Upper lobe of right lung (tissue), 1 donor: ENCODE data around the gene SDHAF4. TPM values are rescaled to one million over a fixed set of nuclear protein-coding genes. Genes with fewer than 3 reads are reported as not detected.
"Not testable (repeated sequence)": the region's sequence is repeated elsewhere in the genome, so short reads cannot be mapped to it uniquely, and the experiment has no call there.

Experiments
- ATAC-seq: fragments of 200-7000 bp; cut with Tn5 transposase; one replicate; pipeline ENCODE4 v1.9.1; 2020; ENCODE audit warnings: mild to moderate bottlenecking, moderate library complexity
- DNase-seq: peaks from one replicate; pipeline ENCODE4 v3.0.0-alpha.2; 2020
- H3K27ac ChIP-seq: fragments of 200-600 bp; one replicate; pipeline ENCODE4 v1.8.0; 2022
- H3K27me3 ChIP-seq: fragments of 200-600 bp; one replicate; pipeline ENCODE4 v1.8.0; 2022; ENCODE audit warnings: mild to moderate bottlenecking
- H3K36me3 ChIP-seq: fragments of 200-600 bp; one replicate; pipeline ENCODE4 v1.8.0; 2022
- H3K4me1 ChIP-seq: fragments of 200-600 bp; one replicate; pipeline ENCODE4 v1.8.0; 2022
- H3K4me3 ChIP-seq: fragments of 200-600 bp; one replicate; pipeline ENCODE4 v1.8.0; 2022; ENCODE audit warnings: mild to moderate bottlenecking
- H3K9me3 ChIP-seq: fragments of 200-600 bp; one replicate; pipeline ENCODE4 v1.8.0; 2022
- intact Hi-C: fragments of 100-400 bp; cut with DNase I; formaldehyde crosslinking; loops from one replicate; pipeline ENCODE4 v1.11.0; 2022
- total RNA-seq: library from RNA; stranded (reverse); fragmentation: NEBNext Ultra II Directional; extraction: Animal tissue kit (Norgen Biotek cat#: 25700); gene quantifications from one replicate; pipeline ENCODE4 v1.2.1, GENCODE V29; 2021
- TF ChIP-seq, protein P1 (sequence below): fragments of 200-600 bp; IDR thresholded peaks from one replicate; pipeline ENCODE4 v1.8.0; 2022; ENCODE audit warnings: antibody characterized with exemption
- donor health status: DM: no; HTN: yes; CAD: no; lungs with severe emphysema.

Gene SDHAF4
- total RNA-seq, 1 donor from 2014 or later, result 9.2 TPM

DNA sequence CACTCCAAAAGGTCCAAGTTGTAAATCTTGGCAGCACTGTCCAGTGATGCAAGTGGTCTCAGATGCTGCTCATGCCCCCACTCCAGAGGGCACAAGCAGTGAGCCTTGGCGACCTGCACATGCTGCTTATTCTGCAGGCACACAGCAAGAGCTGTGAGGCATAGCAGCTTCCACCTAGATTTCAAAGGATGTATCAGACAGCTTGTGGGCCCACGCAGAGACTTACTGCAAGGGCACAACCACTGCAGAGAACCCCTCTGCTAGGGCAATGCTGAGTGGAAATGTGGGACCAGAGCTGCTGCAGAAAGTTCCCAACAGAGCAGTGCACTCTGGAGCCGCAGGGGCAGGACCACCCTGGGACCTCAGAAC is 26.4 kb downstream of the SDHAF4 start:
- Histone ChIP-seq H3K27me3 (no peaks in the 10 kb centered on the region), H3K36me3 (no peaks in the 10 kb centered on the region), H3K9me3 (no peaks in the 10 kb centered on the region), H3K4me3 (no peak overlapping the region), H3K4me1 (no peaks in the 10 kb centered on the region), H3K27ac (no peak overlapping the region)
- DNase-seq, result no peak
- TF ChIP-seq, protein P1, sequence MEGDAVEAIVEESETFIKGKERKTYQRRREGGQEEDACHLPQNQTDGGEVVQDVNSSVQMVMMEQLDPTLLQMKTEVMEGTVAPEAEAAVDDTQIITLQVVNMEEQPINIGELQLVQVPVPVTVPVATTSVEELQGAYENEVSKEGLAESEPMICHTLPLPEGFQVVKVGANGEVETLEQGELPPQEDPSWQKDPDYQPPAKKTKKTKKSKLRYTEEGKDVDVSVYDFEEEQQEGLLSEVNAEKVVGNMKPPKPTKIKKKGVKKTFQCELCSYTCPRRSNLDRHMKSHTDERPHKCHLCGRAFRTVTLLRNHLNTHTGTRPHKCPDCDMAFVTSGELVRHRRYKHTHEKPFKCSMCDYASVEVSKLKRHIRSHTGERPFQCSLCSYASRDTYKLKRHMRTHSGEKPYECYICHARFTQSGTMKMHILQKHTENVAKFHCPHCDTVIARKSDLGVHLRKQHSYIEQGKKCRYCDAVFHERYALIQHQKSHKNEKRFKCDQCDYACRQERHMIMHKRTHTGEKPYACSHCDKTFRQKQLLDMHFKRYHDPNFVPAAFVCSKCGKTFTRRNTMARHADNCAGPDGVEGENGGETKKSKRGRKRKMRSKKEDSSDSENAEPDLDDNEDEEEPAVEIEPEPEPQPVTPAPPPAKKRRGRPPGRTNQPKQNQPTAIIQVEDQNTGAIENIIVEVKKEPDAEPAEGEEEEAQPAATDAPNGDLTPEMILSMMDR, result no peak
- ATAC-seq, result no peak
- intact Hi-C loops, result no loop called here

DNA sequence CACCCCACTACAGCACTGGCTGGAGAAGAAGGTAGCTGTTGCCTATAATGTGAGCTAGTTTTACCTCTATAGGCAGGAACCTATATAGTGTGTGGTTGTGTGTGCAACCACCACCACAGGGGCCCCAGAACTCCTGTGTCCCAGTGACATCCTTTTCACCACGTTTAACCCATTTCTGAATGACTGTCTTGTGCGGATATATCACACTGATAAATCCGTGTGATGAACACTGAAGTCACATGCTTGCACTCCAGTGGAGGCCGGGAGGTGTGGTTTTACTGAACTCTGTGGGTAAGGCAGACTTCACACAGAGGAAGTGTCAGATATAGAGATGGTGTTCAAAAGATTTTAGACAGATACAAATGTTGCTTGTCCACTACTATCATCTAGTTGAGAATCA is 32.5 kb downstream of the SDHAF4 start:
- H3K27me3 ChIP-seq, result no peaks in the 10 kb centered on the region
- intact Hi-C loops, result no loop called here
- no peaks in the 10 kb centered on the region for H3K36me3 ChIP-seq
- no peak overlapping the region for H3K27ac ChIP-seq
- DNase-seq (no peak), ATAC-seq (no peak)
- no peak overlapping the region for H3K4me3 ChIP-seq
- TF ChIP-seq, protein P1, result no peak
- H3K4me1 ChIP-seq, result no peaks in the 10 kb centered on the region
- H3K9me3 ChIP-seq, result no peaks in the 10 kb centered on the region

DNA sequence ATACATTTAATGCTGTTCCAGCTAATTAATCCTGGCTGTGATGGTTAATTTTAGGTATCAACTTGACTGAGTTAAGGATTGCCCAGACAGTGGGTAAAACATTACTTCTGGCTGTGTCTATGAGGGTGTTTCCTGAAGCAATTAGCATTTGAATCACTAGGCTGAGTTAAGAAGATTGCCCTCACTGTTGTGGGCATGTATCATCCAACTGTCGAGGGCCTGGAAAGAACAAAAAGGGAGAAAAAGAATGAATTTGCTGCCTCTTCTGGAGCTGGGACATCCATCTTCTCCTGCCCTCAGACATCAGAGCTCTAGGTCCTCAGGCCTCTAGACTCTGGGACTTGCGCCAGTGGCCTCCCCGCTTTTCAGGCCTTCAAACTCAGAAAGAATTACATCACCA is 34.3 kb downstream of the SDHAF4 start:
- H3K4me3 ChIP-seq, result no peak overlapping the region
- intact Hi-C loops, result no loop called here

DNA sequence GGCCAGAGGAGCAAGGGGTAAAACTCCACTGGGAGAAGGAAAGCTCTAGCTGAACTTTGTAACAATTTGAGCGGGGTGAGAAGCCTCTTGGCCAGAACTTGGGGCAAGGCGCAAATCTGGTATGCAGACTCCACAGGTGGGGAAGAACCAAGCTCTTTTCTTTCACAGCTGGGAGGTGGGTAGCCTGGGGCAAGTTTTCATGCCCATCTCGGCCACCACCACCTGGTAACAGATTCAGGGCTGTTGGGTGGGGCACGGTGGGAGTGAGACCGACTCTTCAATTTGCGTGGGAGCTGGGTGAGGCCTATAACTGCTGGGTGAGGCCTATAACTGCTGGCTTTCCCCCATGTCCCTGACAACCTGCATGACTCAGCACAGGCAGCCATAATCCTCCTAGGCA is 37.5 kb downstream of the SDHAF4 start:
- no peaks in the 10 kb centered on the region for H3K9me3 ChIP-seq
- TF ChIP-seq, protein P1, result no peak

More for the DNA sequence above, 34.3 kb downstream of the SDHAF4 start:
- ATAC-seq (no peak), DNase-seq (no peak)
- H3K36me3 ChIP-seq, result no peaks in the 10 kb centered on the region
- H3K4me1 ChIP-seq, result no peaks in the 10 kb centered on the region
- TF ChIP-seq, protein P1, result no peak
- H3K27me3 ChIP-seq, result no peaks in the 10 kb centered on the region
- H3K9me3 ChIP-seq, result no peaks in the 10 kb centered on the region
- H3K27ac ChIP-seq, result no peak overlapping the region

DNA sequence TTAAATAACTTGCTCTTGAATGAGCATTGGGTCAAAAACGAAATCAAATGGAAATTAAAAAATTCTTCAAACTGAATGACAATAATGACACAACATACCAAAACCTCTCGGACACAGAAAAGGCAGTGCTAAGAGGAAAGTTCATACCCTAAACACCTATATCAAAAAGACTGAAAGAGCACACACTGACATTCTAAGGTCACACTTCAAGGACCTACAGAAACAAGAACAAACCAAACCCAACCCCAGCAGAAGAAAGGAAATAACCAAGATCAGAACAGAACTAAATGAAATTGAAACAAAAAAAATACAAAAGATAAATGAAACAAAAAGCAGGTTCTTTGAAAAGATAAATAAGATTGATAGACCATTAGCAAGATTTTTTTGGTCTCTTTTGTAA is 40.6 kb downstream of the SDHAF4 start:
- H3K4me3 ChIP-seq, H3K9me3 ChIP-seq, ATAC-seq, H3K27me3 ChIP-seq, intact Hi-C loops, DNase-seq, H3K36me3 ChIP-seq, H3K4me1 ChIP-seq, H3K27ac ChIP-seq: not testable (repeated sequence)

More for the DNA sequence above, 37.5 kb downstream of the SDHAF4 start:
- intact Hi-C loops, result no loop called here
- no peaks in the 10 kb centered on the region for H3K36me3 ChIP-seq
- no peaks in the 10 kb centered on the region for H3K4me1 ChIP-seq
- H3K4me3 ChIP-seq, result no peak overlapping the region
- no peak for DNase-seq
- no peaks in the 10 kb centered on the region for H3K27me3 ChIP-seq
- H3K27ac ChIP-seq, result no peak overlapping the region
- no peak for ATAC-seq

DNA sequence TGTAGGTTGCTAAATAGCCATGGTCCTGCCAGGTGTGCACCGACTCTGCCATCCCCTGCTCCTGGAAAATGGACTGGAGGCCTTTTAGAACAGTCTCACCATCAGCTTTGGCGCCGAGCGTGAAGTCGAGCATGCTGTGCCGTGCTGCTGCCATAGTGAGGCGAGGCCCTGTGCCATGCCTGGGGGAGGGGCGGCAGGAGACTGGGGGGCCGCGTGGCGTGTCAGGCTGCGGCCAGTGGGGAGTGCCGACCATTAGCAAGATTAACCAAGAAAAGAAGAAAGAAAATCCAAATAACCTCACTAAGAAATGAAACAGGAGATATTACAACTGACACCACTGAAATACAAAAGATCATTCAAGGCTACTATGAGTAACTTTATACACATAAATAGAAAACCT is 42.5 kb downstream of the SDHAF4 start:
- H3K4me3 ChIP-seq, DNase-seq, H3K27me3 ChIP-seq, intact Hi-C loops, H3K9me3 ChIP-seq, H3K36me3 ChIP-seq, ATAC-seq, H3K4me1 ChIP-seq, H3K27ac ChIP-seq: not testable (repeated sequence)

DNA sequence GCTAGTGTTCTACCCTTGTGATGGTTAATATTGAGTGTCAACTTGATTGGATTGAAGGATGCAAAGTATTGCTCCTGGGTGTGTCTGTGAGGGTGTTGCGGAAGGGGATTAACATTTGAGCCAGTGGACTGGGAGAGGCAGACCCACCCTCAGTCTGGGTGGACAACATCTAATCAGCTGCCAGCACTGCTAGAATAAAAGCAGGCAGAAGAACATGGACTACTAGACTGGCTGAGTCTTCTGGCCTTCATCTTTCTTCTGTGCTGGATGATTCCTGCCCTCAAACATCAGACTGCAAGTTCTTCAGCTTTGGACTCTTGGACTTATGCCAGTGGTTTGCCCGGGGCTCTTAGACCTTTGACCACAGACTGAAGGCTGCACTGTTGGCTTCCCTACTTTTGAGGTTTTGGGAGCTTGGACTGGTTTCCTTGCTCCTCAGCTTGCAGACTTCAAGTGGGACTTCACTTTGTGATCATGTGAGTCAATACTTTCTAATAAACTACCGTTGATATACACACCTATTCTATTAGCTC is 50.1 kb downstream of the SDHAF4 start:
- H3K9me3 ChIP-seq, result no peaks in the 10 kb centered on the region
- no peak for DNase-seq
- intact Hi-C loops, result no loop called here
- no peak overlapping the region for H3K4me3 ChIP-seq
- no peak for ATAC-seq
- no peaks in the 10 kb centered on the region for H3K36me3 ChIP-seq
- TF ChIP-seq, protein P1, result no peak
- no peaks in the 10 kb centered on the region for H3K4me1 ChIP-seq
- H3K27me3 ChIP-seq, result no peaks in the 10 kb centered on the region
- H3K27ac ChIP-seq, result no peak overlapping the region
